PFSK-1 (cell line): ENCODE results near the gene GRAMD1C.

Experiments
- FOXP2 ChIP-seq: optimal IDR thresholded peaks from 2 replicates; pipeline ENCODE3; 2011; ENCODE audit warnings: borderline replicate concordance, control low read depth, inconsistent platforms; ENCODE audit not compliant: insufficient read depth; ENCODE audit errors: extremely low read length, extremely low read depth
- POLR2AphosphoS5 ChIP-seq: IDR thresholded peaks from 2 replicates; pipeline ENCODE4 v1.6.1; 2012; ENCODE audit warnings: low read depth, mild to moderate bottlenecking, control low read depth, low read length, moderate library complexity
- REST ChIP-seq, 2 experiments: IDR thresholded peaks; 2 replicates each; pipeline versions ENCODE4 v1.6.1 to v1.8.0; 2011 to 2012; ENCODE audit warnings: low read depth in 2 of 2, low read length in 2 of 2, control low read depth in 1 of 2, inconsistent platforms in 1 of 2, mild to moderate bottlenecking in 1 of 2, moderate library complexity in 1 of 2; ENCODE audit not compliant: insufficient read depth in 1 of 2
- SIN3A ChIP-seq: IDR thresholded peaks from 2 replicates; pipeline ENCODE4 v1.6.1; 2012; ENCODE audit warnings: mild to moderate bottlenecking, low read length, moderate library complexity, borderline replicate concordance; ENCODE audit not compliant: insufficient read depth
- TAF1 ChIP-seq: IDR thresholded peaks from 2 replicates; pipeline ENCODE4 v1.6.1; 2012; ENCODE audit warnings: low read length, control low read depth, borderline replicate concordance; ENCODE audit not compliant: insufficient read depth

The GRAMD1C gene

GRCh38 chr3:113896930-113897329 is 58.3 kb downstream of the GRAMD1C start:
- TF ChIP-seq REST (IDR thresholded peaks at IDR 0.05; ENCODE audit: insufficient read depth in 1 of 2, low read depth in 2 of 2, low read length in 2 of 2) (no peak), TAF1 (no peak), SIN3A (no peak), POLR2AphosphoS5 (no peak), FOXP2 (no peak)

GRCh38 chr3:113897373-113897777 is 58.8 kb downstream of the GRAMD1C start:
- TF ChIP-seq TAF1, result no peak

GRCh38 chr3:113898892-113899291 is 60.3 kb downstream of the GRAMD1C start:
- no peak for TF ChIP-seq TAF1
- TF ChIP-seq POLR2AphosphoS5, result no peak
- TF ChIP-seq REST (IDR thresholded peaks at IDR 0.05; ENCODE audit: insufficient read depth in 1 of 2, low read depth in 2 of 2, low read length in 2 of 2), result no peak
- no peak for TF ChIP-seq SIN3A
- no peak for TF ChIP-seq FOXP2

- no peak for TF ChIP-seq FOXP2
- no peak for TF ChIP-seq REST (IDR thresholded peaks at IDR 0.05; ENCODE audit: insufficient read depth in 1 of 2, low read depth in 2 of 2, low read length in 2 of 2)
- no peak for TF ChIP-seq POLR2AphosphoS5
- TF ChIP-seq TAF1, result no peak
Measured at GRCh38 chr3:113906568-113907140, 68.1 kb downstream of the GRAMD1C start.

GRCh38 chr3:113908133-113908532 is 69.5 kb downstream of the GRAMD1C start:
- TF ChIP-seq FOXP2, result no peak
- no peak for TF ChIP-seq POLR2AphosphoS5
- TF ChIP-seq SIN3A, result no peak
- TF ChIP-seq REST (IDR thresholded peaks at IDR 0.05; ENCODE audit: insufficient read depth in 1 of 2, low read depth in 2 of 2, low read length in 2 of 2), result no peak
- no peak for TF ChIP-seq TAF1

GRCh38 chr3:113910966-113911365 is 72.4 kb downstream of the GRAMD1C start:
- no peak for TF ChIP-seq POLR2AphosphoS5
- TF ChIP-seq FOXP2, result no peak
- TF ChIP-seq SIN3A, result no peak
- TF ChIP-seq REST (IDR thresholded peaks at IDR 0.05; ENCODE audit: insufficient read depth in 1 of 2, low read depth in 2 of 2, low read length in 2 of 2), result no peak
- no peak for TF ChIP-seq TAF1
